GM20000 (cell line): ENCODE data around the gene DTX4.
"Not testable (repeated sequence)": the region's sequence is repeated elsewhere in the genome, so short reads cannot be mapped to it uniquely, and the experiment has no call there.

ENCODE experiments used
- DNase-seq: peaks from one replicate; pipeline ENCODE4 v3.0.0; 2012; ENCODE audit warnings: low spot score
- TF ChIP-seq, protein P1 (sequence below): IDR thresholded peaks from 2 replicates; pipeline ENCODE4 v1.5.1; 2012; ENCODE audit warnings: mild to moderate bottlenecking, control low read depth; ENCODE audit errors: extremely low read depth, missing control alignments

DTX4 gene

DNA sequence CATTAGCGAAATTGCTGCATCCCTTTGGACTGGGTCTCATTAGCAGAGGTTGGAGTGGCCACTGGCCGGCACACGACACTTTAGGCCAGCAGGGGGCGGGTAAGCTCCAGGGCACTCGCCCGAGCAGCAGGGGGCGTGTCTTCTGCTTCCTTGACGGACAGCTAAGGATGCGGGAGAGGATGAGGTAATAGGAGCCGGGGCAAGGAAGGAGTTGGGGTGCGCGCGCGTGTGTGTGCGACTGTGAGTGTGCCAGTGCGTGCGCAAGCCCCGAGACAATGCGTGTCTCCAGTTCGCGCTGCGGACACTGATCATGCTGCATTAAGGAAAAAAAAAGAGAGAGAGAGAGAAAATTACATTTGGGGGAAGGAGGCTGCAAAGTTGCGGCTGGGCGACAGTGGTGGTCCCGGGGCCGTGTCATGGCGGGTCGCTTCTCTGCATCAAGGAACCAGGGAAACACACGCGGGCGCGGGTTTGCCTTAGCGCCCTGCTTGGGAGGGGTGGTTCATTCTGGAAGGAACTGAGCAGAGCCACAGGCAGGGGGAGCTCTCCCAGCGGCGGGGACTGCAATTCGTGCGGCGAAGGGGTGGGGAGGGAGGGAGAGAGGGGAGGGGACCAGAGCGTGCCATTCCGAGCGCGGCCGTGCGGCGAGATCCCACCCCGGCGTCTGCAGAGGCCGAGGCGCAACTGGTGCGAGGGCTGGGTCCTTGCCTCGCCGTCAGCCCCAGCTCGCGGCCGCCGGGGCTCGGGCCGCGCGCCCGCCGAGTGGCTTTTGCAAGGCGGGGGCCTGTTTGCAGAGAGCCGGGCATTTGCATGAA lies at the start of gene DTX4:
Gene DTX4 (plus strand): TSS at position 625 of the 815 bp plus-strand sequence. CDS start 464 bp downstream, outside the sequence.
- DNase-seq, result peak; percentile 89
- TF ChIP-seq, protein P1, sequence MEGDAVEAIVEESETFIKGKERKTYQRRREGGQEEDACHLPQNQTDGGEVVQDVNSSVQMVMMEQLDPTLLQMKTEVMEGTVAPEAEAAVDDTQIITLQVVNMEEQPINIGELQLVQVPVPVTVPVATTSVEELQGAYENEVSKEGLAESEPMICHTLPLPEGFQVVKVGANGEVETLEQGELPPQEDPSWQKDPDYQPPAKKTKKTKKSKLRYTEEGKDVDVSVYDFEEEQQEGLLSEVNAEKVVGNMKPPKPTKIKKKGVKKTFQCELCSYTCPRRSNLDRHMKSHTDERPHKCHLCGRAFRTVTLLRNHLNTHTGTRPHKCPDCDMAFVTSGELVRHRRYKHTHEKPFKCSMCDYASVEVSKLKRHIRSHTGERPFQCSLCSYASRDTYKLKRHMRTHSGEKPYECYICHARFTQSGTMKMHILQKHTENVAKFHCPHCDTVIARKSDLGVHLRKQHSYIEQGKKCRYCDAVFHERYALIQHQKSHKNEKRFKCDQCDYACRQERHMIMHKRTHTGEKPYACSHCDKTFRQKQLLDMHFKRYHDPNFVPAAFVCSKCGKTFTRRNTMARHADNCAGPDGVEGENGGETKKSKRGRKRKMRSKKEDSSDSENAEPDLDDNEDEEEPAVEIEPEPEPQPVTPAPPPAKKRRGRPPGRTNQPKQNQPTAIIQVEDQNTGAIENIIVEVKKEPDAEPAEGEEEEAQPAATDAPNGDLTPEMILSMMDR, result peak; percentile 97

DNA sequence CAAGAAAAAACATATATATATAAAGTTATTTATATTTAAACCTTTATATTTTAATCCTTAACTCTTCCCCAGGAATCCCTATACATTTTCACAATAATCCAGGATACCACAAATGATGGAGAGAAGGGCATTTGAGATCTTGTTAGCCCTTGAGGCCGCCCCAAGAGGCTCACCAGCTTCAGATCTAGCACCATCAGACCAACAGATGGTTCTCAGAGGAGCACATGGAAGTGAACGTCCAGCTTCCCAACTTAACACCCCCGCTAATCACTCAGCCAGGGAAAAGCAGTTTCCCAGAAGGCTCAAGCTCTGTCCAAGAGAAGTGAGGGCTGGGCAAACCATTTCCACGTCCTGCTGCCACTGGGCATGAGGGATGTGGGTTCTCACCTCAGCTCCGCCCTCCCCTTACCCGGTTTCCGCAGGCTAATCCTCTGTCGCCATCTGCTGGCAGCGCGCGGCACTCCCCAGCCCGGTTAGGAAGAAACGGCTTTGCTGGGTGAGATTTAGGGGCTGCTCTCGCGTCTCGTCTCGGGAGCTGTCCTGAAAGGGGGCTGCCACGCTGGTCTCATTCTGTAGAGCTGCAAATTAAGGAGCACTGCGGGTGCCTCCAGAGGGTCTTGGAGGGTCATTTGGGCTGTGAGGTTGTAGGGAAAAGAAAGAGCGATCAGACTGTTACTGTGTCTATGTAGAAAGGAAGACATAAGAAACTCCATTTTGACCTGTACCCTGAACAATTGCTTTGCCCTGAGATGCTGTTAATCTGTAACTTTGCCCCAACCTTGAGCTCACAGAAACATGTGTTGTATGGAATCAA lies 36.1 kb upstream of the DTX4 start:
- DNase-seq, result peak; percentile 77
- TF ChIP-seq, protein P1, result peak; percentile 99

DNA sequence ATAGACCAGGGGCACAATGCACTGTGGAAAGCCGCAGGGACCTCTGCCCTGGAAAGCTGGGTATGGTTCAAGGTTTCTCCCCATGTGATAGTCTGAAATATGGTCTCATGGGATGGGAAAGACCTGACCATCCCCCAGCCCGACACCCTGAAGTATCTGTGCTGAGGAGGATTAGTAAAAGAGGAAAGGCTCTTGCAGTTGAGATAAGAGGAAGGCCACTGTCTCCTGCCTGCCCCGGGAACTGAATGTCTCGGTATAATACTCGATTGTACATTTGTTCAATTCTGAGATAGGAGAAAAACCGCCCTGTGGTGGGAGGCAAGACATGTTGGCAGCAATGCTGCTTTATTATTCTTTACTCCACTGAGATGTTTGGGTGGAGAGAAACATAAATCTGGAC lies 35.4 kb upstream of the DTX4 start:
- not testable (repeated sequence) for DNase-seq

DNA sequence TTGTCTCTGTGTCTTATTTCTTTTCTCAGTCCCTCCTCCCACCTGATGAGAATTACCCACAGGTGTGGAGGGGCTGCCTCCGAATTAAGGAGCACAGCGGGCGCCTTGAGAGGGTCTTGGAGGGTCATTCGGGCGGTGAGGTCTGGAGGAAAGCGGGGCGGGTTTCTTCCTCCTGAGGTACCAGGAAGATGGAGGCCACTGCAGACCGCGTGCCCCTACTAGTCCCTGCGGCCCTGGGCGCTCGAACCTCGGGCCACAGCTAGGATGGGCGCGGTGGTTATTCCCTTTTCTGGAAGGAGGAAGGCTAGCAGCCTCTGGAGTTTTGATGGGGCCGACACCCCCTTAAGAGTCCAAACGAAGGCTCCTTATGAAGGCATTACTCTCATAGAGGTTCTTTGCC lies 34.7 kb upstream of the DTX4 start:
- TF ChIP-seq, protein P1, result no peak
- no peak for DNase-seq

DNA sequence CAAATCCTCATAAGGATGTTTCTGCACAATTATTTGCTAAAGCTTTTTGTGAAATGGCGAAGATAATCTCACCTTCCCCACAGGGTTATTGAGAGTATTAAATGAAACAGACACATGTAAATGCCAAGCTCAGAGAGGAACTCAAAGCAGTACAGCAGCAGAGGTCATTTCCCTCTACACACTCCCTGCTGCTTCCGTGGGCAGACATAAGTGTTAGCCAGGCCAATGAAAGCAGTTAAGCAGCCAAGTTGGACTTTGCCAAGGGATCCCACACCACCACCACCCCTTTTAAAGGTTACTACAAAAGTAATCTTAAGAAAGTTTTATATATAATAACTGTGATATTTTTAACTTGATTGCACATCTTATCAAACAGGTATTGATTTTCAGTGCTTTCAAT lies 33.3 kb upstream of the DTX4 start:
- DNase-seq, result no peak
- TF ChIP-seq, protein P1, result no peak

DNA sequence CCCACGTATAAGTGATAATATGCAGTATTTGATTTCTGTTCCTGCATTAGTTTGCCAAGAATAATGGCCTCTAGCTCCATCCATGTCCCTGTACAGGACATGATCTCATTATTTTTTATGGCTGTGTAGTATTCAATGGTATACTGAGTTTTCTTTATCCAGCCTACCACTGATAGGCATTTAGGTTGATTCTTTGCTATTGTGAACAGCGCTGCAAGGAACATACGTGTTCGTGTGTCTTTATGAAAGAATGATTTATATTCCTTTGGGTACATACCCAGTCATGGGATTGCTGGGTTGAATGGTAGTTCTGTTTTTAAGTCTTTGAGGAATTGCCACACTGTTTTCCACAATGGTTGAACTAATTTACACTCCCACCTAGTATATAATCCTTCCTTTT lies 30.7 kb upstream of the DTX4 start:
- DNase-seq, result no peak
- TF ChIP-seq, protein P1, result no peak

DNA sequence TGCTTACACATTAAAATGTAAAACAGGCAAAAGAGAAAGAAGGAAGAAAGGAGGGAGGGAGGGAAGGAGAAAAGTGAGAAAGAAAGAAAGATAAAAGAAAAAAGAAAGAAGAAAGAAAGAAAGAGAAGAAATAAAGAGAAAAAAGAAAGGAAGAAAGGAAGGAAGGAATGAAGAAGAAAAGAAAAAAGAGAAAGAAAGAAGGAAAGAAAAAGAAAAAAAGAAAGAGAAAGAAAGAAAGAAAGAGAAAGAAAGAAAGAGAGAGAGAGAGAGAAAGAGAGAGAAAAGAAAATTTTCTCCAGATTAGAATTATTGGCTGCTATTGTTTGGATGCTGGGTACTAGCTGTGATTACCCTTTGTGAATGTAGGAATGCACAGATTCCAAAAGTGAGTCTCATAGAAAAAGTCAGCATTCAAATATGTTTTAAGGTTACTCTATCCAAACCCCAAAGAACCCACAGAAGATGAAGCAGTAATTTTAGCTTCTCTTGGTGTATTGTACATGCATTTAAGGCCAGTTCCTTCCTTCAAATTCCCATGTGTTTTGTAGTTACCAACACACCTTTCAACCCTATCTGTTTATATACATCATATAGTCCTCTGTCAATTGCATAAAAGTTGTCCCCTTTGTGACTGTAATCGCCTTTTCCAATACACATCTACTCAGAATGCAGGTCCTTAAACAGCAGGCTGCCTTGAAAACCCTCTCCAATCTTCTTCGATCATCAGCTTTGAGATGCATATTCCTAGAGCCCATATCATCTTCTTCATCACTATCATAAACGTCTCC lies 30.1 kb upstream of the DTX4 start:
- no peak for DNase-seq
- TF ChIP-seq, protein P1, result no peak
